Muscle layer of duodenum (tissue), 2 donors: Measurements from ENCODE around the gene WNT1.

Source experiments
- H3K27ac ChIP-seq: one replicate; pipeline ENCODE4 v1.7.0; 2013; ENCODE audit warnings: mild to moderate bottlenecking, low read length
- H3K27me3 ChIP-seq: one replicate; pipeline ENCODE4 v1.7.0; 2013; ENCODE audit warnings: low read depth, mild to moderate bottlenecking, control low read depth, low read length
- H3K36me3 ChIP-seq, 2 donors: one replicate each; pipeline ENCODE4 v1.7.0; 2013; ENCODE audit warnings: low read length in 2 of 2, control low read depth in 1 of 2, mild to moderate bottlenecking in 1 of 2; ENCODE audit not compliant: insufficient read depth in 2 of 2, control insufficient read depth in 1 of 2
- H3K4me1 ChIP-seq, 2 donors: one replicate each; pipeline ENCODE4 v1.7.0; 2013; ENCODE audit warnings: low read length in 2 of 2, mild to moderate bottlenecking in 2 of 2, control low read depth in 1 of 2, moderate library complexity in 1 of 2; ENCODE audit not compliant: insufficient read depth in 2 of 2, control insufficient read depth in 1 of 2
- H3K4me3 ChIP-seq, 2 donors: one replicate each; pipeline ENCODE4 v1.7.0; 2013; ENCODE audit warnings: low read length in 2 of 2, low read depth in 1 of 2, mild to moderate bottlenecking in 1 of 2
- H3K9me3 ChIP-seq, 2 donors: one replicate each; pipeline ENCODE4 v1.7.0; 2013; ENCODE audit warnings: low read length in 2 of 2, control low read depth in 1 of 2, mild to moderate bottlenecking in 1 of 2; ENCODE audit not compliant: control insufficient read depth in 1 of 2
- donor health status: healthy.

The WNT1 gene

DNA sequence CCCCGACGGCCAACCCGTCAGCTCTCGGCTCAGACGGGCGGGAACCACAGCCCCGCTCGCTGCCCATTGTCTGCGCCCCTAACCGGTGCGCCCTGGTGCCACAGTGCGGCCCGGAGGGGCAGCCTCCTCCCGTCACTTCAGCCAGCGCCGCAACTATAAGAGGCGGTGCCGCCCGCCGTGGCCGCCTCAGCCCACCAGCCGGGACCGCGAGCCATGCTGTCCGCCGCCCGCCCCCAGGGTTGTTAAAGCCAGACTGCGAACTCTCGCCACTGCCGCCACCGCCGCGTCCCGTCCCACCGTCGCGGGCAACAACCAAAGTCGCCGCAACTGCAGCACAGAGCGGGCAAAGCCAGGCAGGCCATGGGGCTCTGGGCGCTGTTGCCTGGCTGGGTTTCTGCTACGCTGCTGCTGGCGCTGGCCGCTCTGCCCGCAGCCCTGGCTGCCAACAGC is at the start of gene WNT1:
TSS of gene WNT1 (plus strand) at position 32 of the 450 bp plus-strand sequence. CDS start at position 361, 329 bp downstream.
- Histone ChIP-seq H3K4me3 (peak within 1 kb of the TSS; percentile 49 to 59), H3K4me1 (peaks cover 8 to 41% of the 10 kb centered on the region in 2 donors), H3K27me3 (peaks cover 66% of the 10 kb centered on the region), H3K27ac (no peak within 1 kb of the TSS), H3K36me3 (no peaks in the 10 kb centered on the region), H3K9me3 (no peaks in the 10 kb centered on the region)

- no peaks in the 10 kb centered on the region for H3K27me3 ChIP-seq
- H3K9me3 ChIP-seq = no peaks in the 10 kb centered on the region
- peaks cover 20 to 21% of the 10 kb centered on the region in 2 donors for H3K36me3 ChIP-seq
Measured at GRCh38 chr12:48929551-48929950, 48.6 kb upstream of the WNT1 start.

DNA sequence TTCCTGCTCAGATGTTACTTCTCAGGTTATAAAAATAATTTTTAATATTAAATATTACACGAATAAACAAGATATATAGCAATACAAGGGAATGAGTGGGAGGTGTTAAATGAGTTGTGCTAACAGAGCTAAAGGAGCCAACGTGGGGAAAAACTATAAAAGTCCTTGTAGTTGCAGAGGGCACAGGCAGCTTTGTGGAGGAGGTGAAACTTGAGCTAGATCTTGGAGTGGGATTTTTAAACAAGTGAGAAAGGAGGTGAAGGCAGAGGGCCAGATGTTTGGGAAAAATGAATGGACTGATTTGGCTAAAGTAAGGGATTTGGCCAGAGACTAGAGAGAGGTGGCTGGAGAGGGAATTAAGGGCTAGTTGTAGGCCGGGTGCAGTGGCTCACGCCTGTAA is 47.6 kb upstream of the WNT1 start:
- no peaks in the 10 kb centered on the region for H3K27me3 ChIP-seq
- H3K9me3 ChIP-seq = no peaks in the 10 kb centered on the region
- no peaks in the 10 kb centered on the region for H3K4me1 ChIP-seq
- no peak overlapping the region for H3K4me3 ChIP-seq
- peaks cover 24 to 25% of the 10 kb centered on the region in 2 donors for H3K36me3 ChIP-seq
- H3K27ac ChIP-seq = no peak overlapping the region

More at GRCh38 chr12:48929551-48929950, 48.6 kb upstream of the WNT1 start:
- H3K27ac ChIP-seq = no peak overlapping the region
- H3K4me3 ChIP-seq = no peak overlapping the region
- no peaks in the 10 kb centered on the region for H3K4me1 ChIP-seq

GRCh38 chr12:48932878-48933277 is 45.2 kb upstream of the WNT1 start:
- H3K27me3 ChIP-seq = no peaks in the 10 kb centered on the region
- H3K9me3 ChIP-seq = no peaks in the 10 kb centered on the region
- H3K36me3 ChIP-seq = peaks cover 34 to 41% of the 10 kb centered on the region in 2 donors
- H3K27ac ChIP-seq = no peak overlapping the region
- no peak overlapping the region for H3K4me3 ChIP-seq
- no peaks in the 10 kb centered on the region for H3K4me1 ChIP-seq

DNA sequence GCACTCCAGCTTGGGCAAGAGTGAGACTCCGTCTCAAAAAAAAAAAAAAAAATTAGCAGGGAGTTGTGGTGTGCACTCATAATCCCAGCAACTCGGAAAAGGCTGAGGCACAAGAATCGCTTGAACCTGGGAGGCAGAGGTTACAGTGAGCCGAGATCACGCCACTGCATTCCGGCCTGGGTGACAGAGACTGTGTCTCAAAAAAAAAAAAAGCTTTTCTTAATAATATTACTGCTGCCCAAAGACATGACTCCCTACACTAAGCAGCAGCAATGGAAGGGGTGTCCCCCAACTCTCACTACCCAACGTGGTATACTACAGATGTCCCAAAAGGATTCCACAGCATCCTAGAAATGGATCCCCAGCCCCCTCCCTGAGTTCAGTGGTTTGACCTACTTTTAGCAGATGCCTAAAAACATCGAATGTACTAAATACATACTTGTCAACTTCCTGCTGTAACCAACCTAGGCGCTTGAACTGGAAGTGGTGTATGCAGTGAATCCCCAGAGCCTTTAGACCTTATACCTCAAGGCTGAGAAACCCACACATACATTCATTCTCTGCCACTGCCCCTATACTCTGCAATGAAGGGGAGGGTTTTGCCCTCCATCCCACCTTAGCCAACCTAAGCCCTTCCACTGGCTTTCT is 44.3 kb upstream of the WNT1 start:
- H3K27ac ChIP-seq = no peak overlapping the region
- H3K4me1 ChIP-seq = no peaks in the 10 kb centered on the region
- H3K27me3 ChIP-seq = no peaks in the 10 kb centered on the region
- H3K9me3 ChIP-seq = no peaks in the 10 kb centered on the region
- H3K36me3 ChIP-seq = peaks cover 36 to 48% of the 10 kb centered on the region in 2 donors
- no peak overlapping the region for H3K4me3 ChIP-seq

- H3K9me3 ChIP-seq = no peaks in the 10 kb centered on the region
- no peaks in the 10 kb centered on the region for H3K4me1 ChIP-seq
- no peak overlapping the region for H3K4me3 ChIP-seq
- H3K36me3 ChIP-seq = peaks cover 41 to 53% of the 10 kb centered on the region in 2 donors
- no peak overlapping the region for H3K27ac ChIP-seq
- H3K27me3 ChIP-seq = no peaks in the 10 kb centered on the region
Measured at GRCh38 chr12:48934312-48934706, 43.8 kb upstream of the WNT1 start.

GRCh38 chr12:48936379-48936979 is 41.6 kb upstream of the WNT1 start:
- Histone ChIP-seq H3K4me3 (no peak overlapping the region), H3K4me1 (no peaks in the 10 kb centered on the region), H3K27me3 (no peaks in the 10 kb centered on the region), H3K36me3 (peaks cover 49 to 57% of the 10 kb centered on the region in 2 donors), H3K27ac (no peak overlapping the region), H3K9me3 (no peaks in the 10 kb centered on the region)

- no peaks in the 10 kb centered on the region for H3K27me3 ChIP-seq
- H3K9me3 ChIP-seq = no peaks in the 10 kb centered on the region
- H3K36me3 ChIP-seq = peaks cover 47 to 57% of the 10 kb centered on the region in 2 donors
Measured at GRCh38 chr12:48937170-48937569, 41.0 kb upstream of the WNT1 start.

DNA sequence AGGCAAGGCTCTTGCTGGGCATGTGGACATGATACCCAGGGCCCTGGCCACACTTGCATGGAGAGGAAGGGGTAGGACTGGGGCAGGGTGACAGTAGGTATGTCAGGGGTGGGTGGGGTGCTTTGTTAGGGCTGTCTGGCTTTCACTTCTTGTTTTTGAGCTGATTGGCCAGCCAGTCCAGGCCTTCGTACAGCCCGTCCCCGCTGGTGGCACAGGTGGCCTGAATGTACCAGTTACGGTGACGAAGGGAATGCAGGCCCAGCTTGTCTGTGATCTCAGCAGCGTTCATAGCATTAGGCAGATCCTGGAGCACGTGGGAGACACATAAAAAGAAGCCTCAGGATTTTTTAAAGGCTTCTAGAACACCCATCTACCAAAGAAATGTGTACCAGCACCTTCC is 39.3 kb upstream of the WNT1 start:
- no peak overlapping the region for H3K4me3 ChIP-seq
- H3K27me3 ChIP-seq = no peaks in the 10 kb centered on the region
- H3K27ac ChIP-seq = no peak overlapping the region
- no peaks in the 10 kb centered on the region for H3K9me3 ChIP-seq
- H3K4me1 ChIP-seq = no peaks in the 10 kb centered on the region
- peaks cover 39 to 46% of the 10 kb centered on the region in 2 donors for H3K36me3 ChIP-seq

More at GRCh38 chr12:48937170-48937569, 41.0 kb upstream of the WNT1 start:
- H3K4me3 ChIP-seq = no peak overlapping the region
- no peak overlapping the region for H3K27ac ChIP-seq
- H3K4me1 ChIP-seq = no peaks in the 10 kb centered on the region

GRCh38 chr12:48940181-48940580 is 37.9 kb upstream of the WNT1 start:
- Histone ChIP-seq H3K4me1 (no peaks in the 10 kb centered on the region), H3K27ac (no peak overlapping the region), H3K4me3 (no peak overlapping the region), H3K9me3 (no peaks in the 10 kb centered on the region), H3K36me3 (peaks cover 38 to 44% of the 10 kb centered on the region in 2 donors), H3K27me3 (no peaks in the 10 kb centered on the region)

DNA sequence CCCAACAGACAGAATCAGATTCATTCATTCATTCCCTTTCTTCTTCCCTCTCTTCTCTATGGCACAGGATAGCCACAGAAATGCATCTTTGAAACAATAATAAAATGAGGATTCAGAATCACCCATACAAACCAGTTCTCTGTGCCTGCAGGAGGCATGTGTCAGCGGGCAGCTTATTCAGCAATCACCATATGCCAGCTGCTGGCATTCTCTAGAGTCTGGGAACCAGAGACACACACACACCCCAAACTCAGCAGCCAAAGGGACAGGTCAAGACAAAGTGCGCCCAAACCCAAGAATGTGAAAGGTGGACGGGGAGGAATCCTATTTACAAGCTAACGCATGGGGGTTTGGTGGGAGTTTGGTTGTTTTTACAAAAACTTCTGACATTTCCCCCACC is 34.9 kb upstream of the WNT1 start:
- peaks cover 22 to 24% of the 10 kb centered on the region in 2 donors for H3K36me3 ChIP-seq
- H3K27me3 ChIP-seq = no peaks in the 10 kb centered on the region
- no peaks in the 10 kb centered on the region for H3K9me3 ChIP-seq
- H3K4me1 ChIP-seq = peaks cover 0 to 9% of the 10 kb centered on the region in 2 donors
- no peak overlapping the region for H3K27ac ChIP-seq
- H3K4me3 ChIP-seq = no peak overlapping the region
